Astrocyte (in vitro differentiated cells and primary cell): ENCODE data around the gene SLC38A1. TPM values are rescaled to one million over a fixed set of nuclear protein-coding genes. Genes with fewer than 3 reads are reported as not detected.

Source experiments
- DNase-seq: peaks from one replicate; pipeline ENCODE4 v3.0.0-alpha.2; 2010; ENCODE audit warnings: low read depth
- FAIRE-seq: peaks from 2 replicates; lab custom pipeline; 2011; peaks lifted over from hg19 to GRCh38; lab: Jason Lieb, UNC
- H2AFZ ChIP-seq: 2 replicates; pipeline ENCODE4 v1.6.0; 2012; ENCODE audit warnings: low read depth, low read length, inconsistent platforms
- H3K27ac ChIP-seq: 2 replicates; pipeline ENCODE4 v1.5.1; 2011; ENCODE audit warnings: low read depth, low read length, inconsistent platforms
- H3K27me3 ChIP-seq: 2 replicates; pipeline ENCODE4 v1.6.0; 2011; ENCODE audit warnings: low read length, inconsistent platforms; ENCODE audit not compliant: insufficient read depth
- H3K36me3 ChIP-seq: 2 replicates; pipeline ENCODE4 v1.5.1; 2011; ENCODE audit warnings: low read length, inconsistent platforms; ENCODE audit not compliant: insufficient read depth
- H3K4me1 ChIP-seq: 2 replicates; pipeline ENCODE4 v1.5.1; 2011; ENCODE audit warnings: low read length, inconsistent platforms; ENCODE audit not compliant: insufficient read depth
- H3K4me2 ChIP-seq: 2 replicates; pipeline ENCODE4 v1.6.0; 2012; ENCODE audit warnings: low read length, inconsistent platforms
- H3K4me3 ChIP-seq: 2 replicates; pipeline ENCODE4 v1.5.1; 2011; ENCODE audit warnings: low read depth, mild to moderate bottlenecking, low read length, inconsistent platforms; ENCODE audit not compliant: insufficient read depth
- H3K79me2 ChIP-seq: 2 replicates; pipeline ENCODE4 v1.6.0; 2012; ENCODE audit warnings: mild to moderate bottlenecking, low read length, inconsistent platforms; ENCODE audit not compliant: insufficient read depth
- H3K9ac ChIP-seq: 2 replicates; pipeline ENCODE4 v1.6.0; 2012; ENCODE audit warnings: mild to moderate bottlenecking, low read length, inconsistent platforms
- H3K9me3 ChIP-seq: 2 replicates; pipeline ENCODE4 v1.5.1; 2012; ENCODE audit warnings: low read depth, mild to moderate bottlenecking, low read length, inconsistent platforms; ENCODE audit not compliant: insufficient read depth
- H4K20me1 ChIP-seq: 2 replicates; pipeline ENCODE4 v1.6.0; 2012; ENCODE audit warnings: low read length, inconsistent platforms; ENCODE audit not compliant: insufficient read depth
- H3K27ac Mint-ChIP-seq: one replicate; pipeline ENCODE4 v1.8.0; 2021; ENCODE audit warnings: mild to moderate bottlenecking, mixed read lengths; ENCODE audit not compliant: unreplicated experiment
- H3K27me3 Mint-ChIP-seq: one replicate; pipeline ENCODE4 v1.8.0; 2021; ENCODE audit warnings: low read depth, mixed read lengths; ENCODE audit not compliant: unreplicated experiment
- H3K36me3 Mint-ChIP-seq: one replicate; pipeline ENCODE4 v1.8.0; 2021; ENCODE audit warnings: low read depth, mixed read lengths; ENCODE audit not compliant: unreplicated experiment
- H3K4me1 Mint-ChIP-seq: one replicate; pipeline ENCODE4 v1.8.0; 2021; ENCODE audit warnings: low read depth, mixed read lengths; ENCODE audit not compliant: unreplicated experiment
- H3K4me3 Mint-ChIP-seq: one replicate; pipeline ENCODE4 v1.8.0; 2021; ENCODE audit warnings: mild to moderate bottlenecking, moderate library complexity, mixed read lengths; ENCODE audit not compliant: unreplicated experiment
- H3K9me3 Mint-ChIP-seq: one replicate; pipeline ENCODE4 v1.8.0; 2021; ENCODE audit warnings: mild to moderate bottlenecking, mixed read lengths; ENCODE audit not compliant: unreplicated experiment
- EZH2 ChIP-seq: IDR thresholded peaks from 2 replicates; pipeline ENCODE4 v1.6.1; 2012; ENCODE audit warnings: mild to moderate bottlenecking, low read length, inconsistent platforms; ENCODE audit not compliant: insufficient read depth
- total RNA-seq: library from RNA; stranded (reverse); gene quantifications from 2 replicates; pipeline ENCODE4 v1.2.1, GENCODE V29; 2021
- TF ChIP-seq, protein P1 (sequence below): IDR thresholded peaks from 2 replicates; pipeline ENCODE4 v1.5.1; 2011; ENCODE audit warnings: low read depth, mild to moderate bottlenecking, inconsistent platforms, low read length, moderate library complexity; ENCODE audit not compliant: insufficient read depth

Gene SLC38A1
- total RNA-seq, 1 donor from 2014 or later, result 160 TPM

DNA sequence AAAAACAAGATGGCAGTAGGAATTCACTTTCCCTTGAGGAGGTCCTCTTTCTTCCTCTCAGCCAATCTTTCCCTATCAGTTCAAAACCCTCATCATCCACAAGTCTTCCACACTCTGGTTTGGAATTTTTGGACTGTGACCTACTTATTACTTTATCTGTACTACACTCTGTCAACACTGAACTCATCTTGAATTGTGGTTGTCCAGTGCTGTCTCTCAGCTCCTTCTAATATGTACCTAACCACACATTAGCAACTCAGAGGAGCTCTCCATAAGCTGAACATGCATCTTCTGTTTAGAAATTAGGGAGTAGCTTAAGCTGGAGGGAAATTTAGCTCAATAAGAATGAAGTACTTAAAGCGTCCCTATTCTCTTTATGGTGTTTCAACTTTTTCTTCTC, 34.8 kb downstream of the SLC38A1 start:
- no peak for FAIRE-seq
- no peaks in the 10 kb centered on the region for H3K36me3 ChIP-seq
- TF ChIP-seq, protein P1, sequence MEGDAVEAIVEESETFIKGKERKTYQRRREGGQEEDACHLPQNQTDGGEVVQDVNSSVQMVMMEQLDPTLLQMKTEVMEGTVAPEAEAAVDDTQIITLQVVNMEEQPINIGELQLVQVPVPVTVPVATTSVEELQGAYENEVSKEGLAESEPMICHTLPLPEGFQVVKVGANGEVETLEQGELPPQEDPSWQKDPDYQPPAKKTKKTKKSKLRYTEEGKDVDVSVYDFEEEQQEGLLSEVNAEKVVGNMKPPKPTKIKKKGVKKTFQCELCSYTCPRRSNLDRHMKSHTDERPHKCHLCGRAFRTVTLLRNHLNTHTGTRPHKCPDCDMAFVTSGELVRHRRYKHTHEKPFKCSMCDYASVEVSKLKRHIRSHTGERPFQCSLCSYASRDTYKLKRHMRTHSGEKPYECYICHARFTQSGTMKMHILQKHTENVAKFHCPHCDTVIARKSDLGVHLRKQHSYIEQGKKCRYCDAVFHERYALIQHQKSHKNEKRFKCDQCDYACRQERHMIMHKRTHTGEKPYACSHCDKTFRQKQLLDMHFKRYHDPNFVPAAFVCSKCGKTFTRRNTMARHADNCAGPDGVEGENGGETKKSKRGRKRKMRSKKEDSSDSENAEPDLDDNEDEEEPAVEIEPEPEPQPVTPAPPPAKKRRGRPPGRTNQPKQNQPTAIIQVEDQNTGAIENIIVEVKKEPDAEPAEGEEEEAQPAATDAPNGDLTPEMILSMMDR, result no peak
- TF ChIP-seq EZH2, result no peak
- no peaks in the 10 kb centered on the region for H3K9me3 ChIP-seq
- H3K4me1 Mint-ChIP-seq, result peaks cover 11% of the 10 kb centered on the region
- no peaks in the 10 kb centered on the region for H3K9me3 Mint-ChIP-seq
- DNase-seq, result no peak
- H3K79me2 ChIP-seq, result peaks cover 20% of the 10 kb centered on the region
- no peaks in the 10 kb centered on the region for H3K27me3 ChIP-seq
- no peak overlapping the region for H3K4me3 ChIP-seq
- no peak overlapping the region for H3K27ac Mint-ChIP-seq
- H3K27me3 Mint-ChIP-seq, result no peaks in the 10 kb centered on the region
- no peak overlapping the region for H3K4me2 ChIP-seq
- H3K4me3 Mint-ChIP-seq, result no peak overlapping the region
- H3K36me3 Mint-ChIP-seq, result peaks cover 9% of the 10 kb centered on the region
- H2AFZ ChIP-seq, result no peak overlapping the region
- no peaks in the 10 kb centered on the region for H3K4me1 ChIP-seq
- H4K20me1 ChIP-seq, result peaks cover 14% of the 10 kb centered on the region
- no peak overlapping the region for H3K9ac ChIP-seq
- H3K27ac ChIP-seq, result no peak overlapping the region

DNA sequence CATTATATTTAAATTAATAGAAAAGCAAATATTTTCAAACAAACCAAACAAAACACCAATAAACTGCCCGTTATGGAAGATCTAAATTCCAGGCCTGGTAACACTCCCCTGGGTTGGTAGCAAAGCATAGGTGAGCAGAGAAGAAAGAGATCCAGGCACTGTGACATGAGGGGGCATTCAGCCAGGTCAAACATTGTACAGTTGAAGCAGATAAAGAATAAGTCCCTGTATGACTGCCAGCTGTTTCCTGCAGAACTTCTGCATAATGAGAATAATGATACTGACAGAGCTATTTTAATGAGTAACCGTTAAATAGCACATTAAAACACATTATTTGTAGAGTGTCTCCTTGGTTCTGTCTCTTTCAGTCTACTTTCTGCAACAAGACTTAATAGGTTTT, 35.4 kb downstream of the SLC38A1 start:
- no peak for DNase-seq
- H3K4me1 Mint-ChIP-seq, result peaks cover 11% of the 10 kb centered on the region
- H3K27me3 Mint-ChIP-seq, result no peaks in the 10 kb centered on the region
- H3K36me3 Mint-ChIP-seq, result peaks cover 9% of the 10 kb centered on the region
- Histone ChIP-seq H3K9ac (no peak overlapping the region), H3K4me1 (no peaks in the 10 kb centered on the region), H3K27me3 (no peaks in the 10 kb centered on the region), H2AFZ (no peak overlapping the region), H3K36me3 (no peaks in the 10 kb centered on the region), H3K79me2 (peaks cover 20% of the 10 kb centered on the region), H3K9me3 (no peaks in the 10 kb centered on the region), H3K4me3 (no peak overlapping the region), H3K4me2 (no peak overlapping the region), H3K27ac (no peak overlapping the region), H4K20me1 (peaks cover 14% of the 10 kb centered on the region)
- FAIRE-seq, result no peak
- no peak overlapping the region for H3K27ac Mint-ChIP-seq
- H3K9me3 Mint-ChIP-seq, result no peaks in the 10 kb centered on the region
- TF ChIP-seq EZH2, result no peak
- TF ChIP-seq, protein P1, result no peak
- H3K4me3 Mint-ChIP-seq, result no peak overlapping the region

DNA sequence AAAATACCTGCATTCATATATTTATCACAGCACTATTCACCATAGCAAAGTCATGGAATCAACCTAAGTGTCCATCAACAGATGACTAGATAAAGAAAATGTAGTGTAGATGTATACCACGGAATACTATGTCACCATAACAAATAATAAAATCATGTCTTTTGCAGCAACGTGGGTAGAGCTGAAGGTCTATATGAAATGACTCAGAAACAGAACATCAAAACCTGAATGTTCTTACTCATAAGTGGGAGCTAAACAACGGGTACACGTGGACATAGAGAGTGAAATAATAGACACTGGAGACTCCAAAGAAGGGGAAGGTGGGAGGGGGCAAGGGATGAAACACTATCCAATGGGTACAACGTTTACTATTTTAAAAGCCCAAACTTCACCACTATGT, 37.9 kb downstream of the SLC38A1 start:
- DNase-seq, result no peak
- no peak for FAIRE-seq

More for the DNA sequence above, 37.9 kb downstream of the SLC38A1 start:
- Histone ChIP-seq H3K27ac (no peak overlapping the region), H3K79me2 (peaks cover 13% of the 10 kb centered on the region), H3K36me3 (no peaks in the 10 kb centered on the region), H3K4me3 (no peak overlapping the region), H4K20me1 (no peaks in the 10 kb centered on the region), H3K27me3 (no peaks in the 10 kb centered on the region), H3K4me2 (no peak overlapping the region), H2AFZ (no peak overlapping the region), H3K9ac (no peak overlapping the region), H3K9me3 (no peaks in the 10 kb centered on the region), H3K4me1 (no peaks in the 10 kb centered on the region)
- TF ChIP-seq, protein P1, result no peak
- no peak for TF ChIP-seq EZH2
- Mint-ChIP-seq H3K4me3 (no peak overlapping the region), H3K4me1 (peaks cover 10% of the 10 kb centered on the region), H3K27ac (no peak overlapping the region), H3K36me3 (peaks cover 6% of the 10 kb centered on the region), H3K9me3 (no peaks in the 10 kb centered on the region), H3K27me3 (no peaks in the 10 kb centered on the region)
